Kidney (tissue), 14 donors: ENCODE data around the gene ITPR1. TPM values are rescaled to one million over a fixed set of nuclear protein-coding genes. Genes with fewer than 3 reads are reported as not detected.

Experiments
- DNase-seq, 5 donors: peaks; one replicate each; pipeline ENCODE4 v3.0.0-alpha.2; 2013 to 2020
- FAIRE-seq: peaks from 2 replicates; lab custom pipeline; 2012; peaks lifted over from hg19 to GRCh38; lab: Jason Lieb, UNC
- H3K27ac ChIP-seq, 2 donors: one replicate each; pipeline ENCODE4 v1.7.0; 2013; ENCODE audit warnings: low read depth in 2 of 2, low read length in 2 of 2, inconsistent platforms in 1 of 2
- H3K27me3 ChIP-seq: one replicate; pipeline ENCODE4 v1.7.1; 2013; ENCODE audit warnings: low read length, inconsistent platforms; ENCODE audit not compliant: control insufficient read depth, insufficient read depth
- H3K36me3 ChIP-seq, 3 donors: one replicate each; pipeline versions ENCODE4 v1.7.0 to v1.7.1; 2013; ENCODE audit warnings: low read length in 3 of 3, control low read depth in 1 of 3, inconsistent platforms in 1 of 3; ENCODE audit not compliant: insufficient read depth in 3 of 3, control insufficient read depth in 2 of 3
- H3K4me1 ChIP-seq, 3 donors: one replicate each; pipeline versions ENCODE4 v1.7.0 to v1.7.1; 2013; ENCODE audit warnings: low read length in 3 of 3, inconsistent platforms in 1 of 3, low read depth in 1 of 3; ENCODE audit not compliant: control insufficient read depth in 2 of 3, insufficient read depth in 2 of 3
- H3K4me3 ChIP-seq, 3 donors: one replicate each; pipeline versions ENCODE4 v1.7.0 to v1.8.1; 2013; ENCODE audit warnings: low read length in 3 of 3, control low read depth in 1 of 3, inconsistent platforms in 1 of 3
- H3K9ac ChIP-seq, 3 donors: one replicate each; pipeline versions ENCODE4 v1.7.0 to v1.7.1; 2013; ENCODE audit warnings: low read length in 3 of 3, control low read depth in 1 of 3, inconsistent platforms in 1 of 3
- H3K9me3 ChIP-seq, 3 donors: one replicate each; pipeline versions ENCODE4 v1.7.0 to v1.7.1; 2013; ENCODE audit warnings: low read length in 3 of 3, control low read depth in 1 of 3, inconsistent platforms in 1 of 3; ENCODE audit not compliant: control insufficient read depth in 2 of 3, insufficient read depth in 1 of 3
- intact Hi-C: fragments of 100-400 bp; cut with DNase I; formaldehyde crosslinking; loops from one replicate; pipeline ENCODE4 v1.11.1; 2022
- polyA plus RNA-seq: library from polyadenylated mRNA; stranded (reverse); fragments of 350-450 nt; fragmentation: Illumina TruSeq; extraction: RNeasy Lipid Tissue Mini Kit (QIAGEN cat#74804); gene quantifications from one replicate; pipeline ENCODE4 v1.2.3, GENCODE V29; 2014; ENCODE audit warnings: low read depth, low replicate concordance; ENCODE audit not compliant: insufficient read depth
- total RNA-seq: library from RNA; stranded (reverse); fragmentation: NEBNext Ultra II Directional; extraction: Animal tissue kit (Norgen Biotek cat#: 25700); gene quantifications from one replicate; pipeline ENCODE4 v1.2.1, GENCODE V29; 2021
- TF ChIP-seq, protein P1 (sequence below): IDR thresholded peaks from 3 replicates; pipeline ENCODE4 v1.5.1; 2012; ENCODE audit warnings: mild to moderate bottlenecking, moderate library complexity, borderline replicate concordance; ENCODE audit not compliant: insufficient read depth; ENCODE audit errors: extremely low read depth
- donor health status: control.
- donor health status: control.
- donor health status: control.
- donor health status: control.
- donor health status: control.
- donor health status: DM: yes; HTN: yes; CAD: no.
- donor health status: Normal renal cell carcinoma (clear cell type).

Gene ITPR1
- total and polyA plus RNA-seq, 2 donors from 2014 or later: 30.2 to 81.2 TPM

DNA sequence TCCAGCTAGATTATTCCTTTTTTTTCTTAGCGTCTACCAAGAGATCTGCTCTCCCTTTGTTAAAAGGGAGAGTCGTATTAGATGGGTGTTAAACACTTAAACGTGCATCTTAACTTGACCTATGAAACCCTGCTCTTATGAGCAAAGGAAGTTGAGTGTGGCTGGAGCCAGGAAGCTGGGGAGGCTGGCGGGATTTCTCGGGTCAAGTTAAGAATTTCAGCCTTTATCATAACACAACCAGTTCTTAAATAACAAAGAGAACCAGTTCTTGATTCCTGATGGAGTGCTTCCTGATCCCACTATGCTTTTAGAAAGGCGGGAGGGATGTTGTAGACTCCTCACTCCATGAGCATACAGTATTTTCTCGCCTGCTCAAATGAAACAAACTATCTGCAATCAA is 215.1 kb downstream of the ITPR1 start:
- Histone ChIP-seq H3K36me3 (peaks cover 8 to 22% (median 15%) of the 10 kb centered on the region in 3 donors), H3K4me3 (no peak overlapping the region), H3K9ac (no peak overlapping the region), H3K27me3 (no peaks in the 10 kb centered on the region), H3K9me3 (no peaks in the 10 kb centered on the region), H3K4me1 (peaks cover 0 to 4% (median 0%) of the 10 kb centered on the region in 3 donors), H3K27ac (no peak overlapping the region)
- no peak for DNase-seq
- TF ChIP-seq, protein P1, sequence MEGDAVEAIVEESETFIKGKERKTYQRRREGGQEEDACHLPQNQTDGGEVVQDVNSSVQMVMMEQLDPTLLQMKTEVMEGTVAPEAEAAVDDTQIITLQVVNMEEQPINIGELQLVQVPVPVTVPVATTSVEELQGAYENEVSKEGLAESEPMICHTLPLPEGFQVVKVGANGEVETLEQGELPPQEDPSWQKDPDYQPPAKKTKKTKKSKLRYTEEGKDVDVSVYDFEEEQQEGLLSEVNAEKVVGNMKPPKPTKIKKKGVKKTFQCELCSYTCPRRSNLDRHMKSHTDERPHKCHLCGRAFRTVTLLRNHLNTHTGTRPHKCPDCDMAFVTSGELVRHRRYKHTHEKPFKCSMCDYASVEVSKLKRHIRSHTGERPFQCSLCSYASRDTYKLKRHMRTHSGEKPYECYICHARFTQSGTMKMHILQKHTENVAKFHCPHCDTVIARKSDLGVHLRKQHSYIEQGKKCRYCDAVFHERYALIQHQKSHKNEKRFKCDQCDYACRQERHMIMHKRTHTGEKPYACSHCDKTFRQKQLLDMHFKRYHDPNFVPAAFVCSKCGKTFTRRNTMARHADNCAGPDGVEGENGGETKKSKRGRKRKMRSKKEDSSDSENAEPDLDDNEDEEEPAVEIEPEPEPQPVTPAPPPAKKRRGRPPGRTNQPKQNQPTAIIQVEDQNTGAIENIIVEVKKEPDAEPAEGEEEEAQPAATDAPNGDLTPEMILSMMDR: no peak
- intact Hi-C loops: no loop called here
- FAIRE-seq: no peak

DNA sequence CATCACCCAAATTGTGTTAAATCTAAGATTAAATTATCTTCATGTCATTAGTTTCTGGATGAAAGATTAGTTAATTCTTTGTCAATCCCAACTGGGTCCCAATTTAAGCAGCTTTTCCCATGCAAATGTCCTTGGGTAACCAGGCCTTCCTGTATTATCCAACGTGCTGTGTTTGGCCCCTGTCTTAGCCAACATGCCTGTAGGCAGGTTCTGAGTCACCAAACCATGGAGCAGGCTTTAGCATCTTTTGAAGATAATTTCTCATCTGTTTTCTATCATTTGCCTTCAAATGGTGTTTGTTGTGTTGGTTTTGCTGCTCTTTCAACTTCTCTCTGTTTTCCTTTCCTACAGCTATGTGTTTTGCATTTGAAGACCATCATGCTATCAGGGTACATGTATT is 216.2 kb downstream of the ITPR1 start:
- no peak overlapping the region for H3K9ac ChIP-seq
- H3K36me3 ChIP-seq: peaks cover 8 to 21% (median 14%) of the 10 kb centered on the region in 3 donors
- intact Hi-C loops: no loop called here
- TF ChIP-seq, protein P1: no peak
- H3K27me3 ChIP-seq: no peaks in the 10 kb centered on the region
- no peaks in the 10 kb centered on the region for H3K9me3 ChIP-seq
- DNase-seq (no peak), FAIRE-seq (no peak)
- H3K27ac ChIP-seq: no peak overlapping the region
- peaks cover 0 to 4% (median 0%) of the 10 kb centered on the region in 3 donors for H3K4me1 ChIP-seq
- no peak overlapping the region for H3K4me3 ChIP-seq

DNA sequence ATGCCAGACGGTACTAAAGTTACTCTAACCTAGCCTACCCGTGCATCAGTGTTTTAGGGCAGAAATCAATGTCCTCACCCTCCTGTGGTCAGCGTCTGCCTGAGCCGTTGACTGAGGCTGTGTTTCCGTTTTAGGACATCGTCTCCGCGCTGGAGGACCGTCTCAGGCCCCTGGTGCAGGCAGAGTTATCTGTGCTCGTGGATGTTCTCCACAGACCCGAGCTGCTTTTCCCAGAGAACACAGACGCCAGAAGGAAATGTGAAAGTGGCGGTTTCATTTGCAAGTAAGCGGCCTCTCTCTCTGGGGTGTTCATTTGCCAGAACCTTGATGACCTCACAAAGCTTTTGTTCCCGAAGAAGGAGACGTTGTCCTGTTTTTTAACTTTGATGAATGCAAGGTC is 217.0 kb downstream of the ITPR1 start:
- TF ChIP-seq, protein P1: no peak
- DNase-seq (no peak), FAIRE-seq (no peak)
- H3K27ac ChIP-seq: no peak overlapping the region
- peaks cover 0 to 4% (median 0%) of the 10 kb centered on the region in 3 donors for H3K4me1 ChIP-seq
- H3K9ac ChIP-seq: no peak overlapping the region
- peaks cover 8 to 21% (median 14%) of the 10 kb centered on the region in 3 donors for H3K36me3 ChIP-seq
- no peaks in the 10 kb centered on the region for H3K9me3 ChIP-seq
- intact Hi-C loops: loop anchor here (10.0 kb wide), 1 partner anchor 345 kb away; no protein-coding TSS in a partner anchor
- H3K4me3 ChIP-seq: no peak overlapping the region
- H3K27me3 ChIP-seq: no peaks in the 10 kb centered on the region

DNA sequence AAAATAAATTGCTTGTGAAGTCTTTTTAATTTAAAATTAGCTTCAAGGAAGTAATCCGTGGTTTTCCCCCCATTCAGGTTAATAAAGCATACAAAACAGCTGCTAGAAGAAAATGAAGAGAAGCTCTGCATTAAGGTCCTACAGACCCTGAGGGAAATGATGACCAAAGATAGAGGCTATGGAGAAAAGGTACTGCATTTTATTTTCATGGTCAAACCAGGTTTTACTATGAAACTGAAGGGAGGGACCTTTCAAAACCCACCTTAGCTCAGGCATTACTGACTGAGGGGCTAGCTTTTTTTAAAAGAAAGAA is 218.5 kb downstream of the ITPR1 start:
- peaks cover 0 to 4% (median 0%) of the 10 kb centered on the region in 3 donors for H3K4me1 ChIP-seq
- H3K4me3 ChIP-seq: no peak overlapping the region

More for the DNA sequence above, 218.5 kb downstream of the ITPR1 start:
- peak overlapping the region in 1 of 2 donors; percentile 17 for H3K27ac ChIP-seq
- H3K36me3 ChIP-seq: peaks cover 5 to 16% (median 9%) of the 10 kb centered on the region in 3 donors
- no peak for FAIRE-seq
- TF ChIP-seq, protein P1: no peak
- H3K27me3 ChIP-seq: no peaks in the 10 kb centered on the region
- intact Hi-C loops: loop anchor here (10.0 kb wide), 1 partner anchor 343 kb away; no protein-coding TSS in a partner anchor
- no peaks in the 10 kb centered on the region for H3K9me3 ChIP-seq
- DNase-seq: no peak
- peak overlapping the region in 1 of 3 donors; percentile 16 for H3K9ac ChIP-seq
